Activated T-helper 17 cell treated with anti-CD3 and anti-CD28 coated beads, Interleukin-2, amount 50 U/mL, for 72 hours (primary cell): Measurements from ENCODE around the gene PPP1R12A. TPM values are rescaled to one million over a fixed set of nuclear protein-coding genes. Genes with fewer than 3 reads are reported as not detected.
"Not testable (repeated sequence)": the region's sequence is repeated elsewhere in the genome, so short reads cannot be mapped to it uniquely, and the experiment has no call there.

Experiments
- ATAC-seq: fragments of 150-1000 bp; cut with Tn5 transposase; replicated peaks from 2 replicates; pipeline ENCODE4 v1.10.0; 2021; ENCODE audit warnings: mild to moderate bottlenecking, moderate library complexity
- H3K27ac Mint-ChIP-seq: one replicate; pipeline ENCODE4 v1.8.0; 2022; ENCODE audit warnings: mixed read lengths
- H3K27me3 Mint-ChIP-seq: one replicate; pipeline ENCODE4 v1.8.0; 2022; ENCODE audit warnings: mixed read lengths
- H3K36me3 Mint-ChIP-seq: one replicate; pipeline ENCODE4 v1.8.0; 2022; ENCODE audit warnings: low read depth, mild to moderate bottlenecking, mixed read lengths
- H3K4me1 Mint-ChIP-seq: one replicate; pipeline ENCODE4 v1.8.0; 2022; ENCODE audit warnings: mixed read lengths
- H3K4me3 Mint-ChIP-seq: one replicate; pipeline ENCODE4 v1.8.0; 2022; ENCODE audit warnings: mild to moderate bottlenecking, mixed read lengths
- H3K9me3 Mint-ChIP-seq: one replicate; pipeline ENCODE4 v1.8.0; 2022; ENCODE audit warnings: mixed read lengths
- total RNA-seq, 2 donors: library from RNA; stranded (reverse); gene quantifications; one replicate each; pipeline ENCODE4 v1.2.3, GENCODE V29; 2022

Gene PPP1R12A
- 10 to 100 TPM; 90.7 to 92.5 TPM for total RNA-seq

DNA sequence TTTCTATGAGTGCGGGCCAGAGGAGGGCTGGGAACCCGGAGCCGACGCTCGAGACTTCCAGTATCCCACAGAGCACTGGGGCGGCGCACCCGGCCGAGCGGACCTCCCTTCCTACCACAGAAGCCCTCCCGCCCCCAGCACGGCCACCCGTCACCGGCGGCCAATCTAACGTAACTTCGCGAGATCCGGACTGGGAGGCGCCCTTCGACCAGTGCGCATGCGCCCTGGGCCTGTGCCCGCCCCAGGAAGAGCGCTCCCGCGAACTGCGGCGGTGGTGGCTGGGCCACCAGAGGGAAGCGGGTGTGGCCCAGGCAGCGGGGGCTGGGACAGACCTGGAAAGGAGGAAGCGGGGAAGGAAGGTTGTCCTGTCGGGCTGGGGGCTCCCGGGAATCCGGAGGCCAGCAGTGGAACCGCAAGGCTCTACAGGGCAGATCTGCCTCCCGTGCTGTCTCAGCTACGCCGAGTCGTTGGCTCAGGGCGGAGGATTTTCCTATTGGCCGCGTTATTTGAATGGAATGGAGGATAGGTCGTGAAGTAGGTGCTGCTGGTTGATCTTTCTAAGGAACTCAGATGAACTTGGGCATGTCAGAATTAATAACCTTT lies at the start of gene PPP1R12A:
Gene PPP1R12A (minus strand): TSS at position 77 of the 603 bp plus-strand sequence. CDS start 166 bp downstream, outside the sequence.
- Mint-ChIP-seq H3K9me3 (no peaks in the 10 kb centered on the region), H3K27me3 (no peaks in the 10 kb centered on the region), H3K4me3 (peak within 1 kb of the TSS; percentile 96), H3K27ac (peak within 1 kb of the TSS; percentile 91), H3K4me1 (peaks cover 17% of the 10 kb centered on the region), H3K36me3 (peaks cover 40% of the 10 kb centered on the region)
- ATAC-seq, result peak; percentile 90

GRCh38 chr12:79983986-79984620 lies 49.2 kb upstream of the PPP1R12A start:
- H3K4me1 Mint-ChIP-seq, result no peaks in the 10 kb centered on the region
- H3K27ac Mint-ChIP-seq, result no peak overlapping the region
- H3K27me3 Mint-ChIP-seq, result peaks cover 17% of the 10 kb centered on the region
- ATAC-seq, result no peak
- no peaks in the 10 kb centered on the region for H3K36me3 Mint-ChIP-seq
- no peaks in the 10 kb centered on the region for H3K9me3 Mint-ChIP-seq
- H3K4me3 Mint-ChIP-seq, result no peak overlapping the region

- ATAC-seq, result no peak
- Mint-ChIP-seq H3K27me3 (peaks cover 17% of the 10 kb centered on the region), H3K36me3 (no peaks in the 10 kb centered on the region), H3K4me1 (no peaks in the 10 kb centered on the region), H3K4me3 (no peak overlapping the region), H3K9me3 (no peaks in the 10 kb centered on the region), H3K27ac (no peak overlapping the region)
These were observed 48.6 kb upstream of the PPP1R12A start for GRCh38 chr12:79983492-79983891.

DNA sequence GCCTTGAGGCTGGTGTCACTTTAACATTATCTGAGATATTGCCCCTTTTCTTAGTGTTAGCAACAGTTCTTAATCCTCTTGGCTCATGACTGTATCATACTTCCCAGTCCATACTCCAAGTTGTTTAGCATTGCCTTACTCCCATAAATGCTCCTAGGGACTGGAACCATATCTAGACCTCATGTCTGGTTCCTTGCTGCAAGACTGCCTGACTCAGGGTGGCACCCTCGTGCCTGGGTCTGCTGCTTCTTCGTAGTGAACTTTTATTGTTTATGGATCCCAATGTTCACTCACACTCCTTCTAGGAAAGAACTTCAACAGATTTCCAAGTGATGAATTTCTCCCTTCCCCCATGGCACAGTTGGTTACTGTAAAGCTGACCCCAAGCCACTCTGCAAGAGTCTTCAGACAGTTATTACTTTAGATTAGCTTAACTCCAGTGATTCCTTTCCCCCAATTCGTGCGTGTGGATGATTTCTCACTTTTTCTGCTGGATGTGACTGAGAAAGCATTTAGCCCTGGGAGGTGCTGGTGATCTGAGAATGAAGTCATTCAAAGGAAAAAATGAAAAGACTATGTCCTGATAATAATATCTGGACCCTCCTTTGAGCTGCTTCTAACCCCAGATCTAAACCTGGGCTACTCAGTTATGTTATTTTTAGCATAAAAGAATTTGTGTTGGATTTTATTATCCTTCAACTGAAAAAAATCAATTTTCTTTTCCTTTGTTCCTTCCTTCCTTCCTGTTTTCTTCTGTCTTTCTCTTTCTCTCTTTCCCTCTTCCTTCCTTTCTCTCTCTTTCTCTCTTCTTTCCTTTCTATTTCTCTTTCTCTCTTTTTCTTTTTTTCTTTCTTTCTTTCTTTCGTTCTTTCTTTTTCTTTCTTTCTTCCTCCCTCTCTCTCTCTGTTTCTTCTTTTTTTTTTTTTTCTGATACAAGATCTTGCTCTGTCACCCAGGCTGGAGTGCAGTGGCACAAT lies 47.5 kb upstream of the PPP1R12A start:
- no peak overlapping the region for H3K27ac Mint-ChIP-seq
- H3K4me3 Mint-ChIP-seq, result no peak overlapping the region
- ATAC-seq, result no peak
- H3K9me3 Mint-ChIP-seq, result no peaks in the 10 kb centered on the region
- H3K27me3 Mint-ChIP-seq, result peaks cover 17% of the 10 kb centered on the region
- no peaks in the 10 kb centered on the region for H3K4me1 Mint-ChIP-seq
- no peaks in the 10 kb centered on the region for H3K36me3 Mint-ChIP-seq

- no peaks in the 10 kb centered on the region for H3K36me3 Mint-ChIP-seq
- H3K27ac Mint-ChIP-seq, result no peak overlapping the region
- H3K27me3 Mint-ChIP-seq, result peaks cover 7% of the 10 kb centered on the region
- H3K4me3 Mint-ChIP-seq, result no peak overlapping the region
- no peaks in the 10 kb centered on the region for H3K4me1 Mint-ChIP-seq
- H3K9me3 Mint-ChIP-seq, result no peaks in the 10 kb centered on the region
- ATAC-seq, result no peak
These were observed 43.8 kb upstream of the PPP1R12A start for GRCh38 chr12:79978692-79979091.

DNA sequence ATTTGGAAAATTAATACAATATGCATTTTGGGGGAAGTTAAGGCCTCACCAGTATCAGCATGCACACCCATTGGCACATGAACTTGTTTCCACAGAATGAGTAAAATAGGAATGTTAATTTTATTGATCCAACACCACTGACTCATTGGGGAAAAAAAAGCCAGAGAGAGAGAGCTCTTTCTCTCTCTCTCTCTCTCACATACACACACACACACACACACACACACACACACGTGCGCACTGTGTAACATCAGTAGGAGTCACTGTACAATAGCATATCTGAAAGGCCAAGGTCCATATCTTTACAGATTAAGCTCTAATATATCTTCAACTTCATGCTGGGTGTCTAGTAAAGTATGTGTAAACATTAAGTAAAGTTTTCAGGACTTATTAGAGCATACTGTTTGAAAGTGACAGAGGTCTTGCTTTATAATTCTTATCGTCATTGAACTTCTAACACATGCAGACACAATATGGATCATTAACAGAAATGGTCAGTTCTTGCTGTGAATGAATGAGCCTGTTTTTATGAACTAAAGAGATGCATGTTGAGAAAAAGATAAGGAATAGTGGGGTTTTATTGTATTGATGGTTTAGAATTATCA lies 43.1 kb upstream of the PPP1R12A start:
- not testable (repeated sequence) for H3K4me1 Mint-ChIP-seq, H3K36me3 Mint-ChIP-seq, ATAC-seq, H3K9me3 Mint-ChIP-seq, H3K4me3 Mint-ChIP-seq, H3K27ac Mint-ChIP-seq, H3K27me3 Mint-ChIP-seq

DNA sequence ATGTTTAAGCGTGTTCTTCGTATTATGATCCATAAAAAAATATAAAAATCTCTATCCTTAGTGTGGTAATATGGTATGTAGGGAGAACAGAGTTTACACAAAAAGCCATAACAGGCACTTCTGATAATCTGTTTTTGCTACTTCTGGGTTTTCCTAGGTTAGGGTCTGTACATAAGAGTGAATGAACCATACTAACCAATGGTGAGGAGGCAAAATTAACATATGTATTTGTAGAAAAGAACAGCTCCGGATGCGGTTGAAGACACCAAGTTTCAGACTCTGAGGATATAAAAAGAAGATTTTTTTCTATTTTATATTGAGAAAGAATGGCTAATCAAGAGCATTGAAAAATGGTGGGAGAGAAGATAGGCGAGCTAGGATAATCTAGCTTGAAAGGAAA lies 40.2 kb upstream of the PPP1R12A start:
- H3K27ac Mint-ChIP-seq, result no peak overlapping the region
- H3K36me3 Mint-ChIP-seq, result no peaks in the 10 kb centered on the region
- ATAC-seq, result no peak
- H3K9me3 Mint-ChIP-seq, result no peaks in the 10 kb centered on the region
- peaks cover 3% of the 10 kb centered on the region for H3K27me3 Mint-ChIP-seq
- no peak overlapping the region for H3K4me3 Mint-ChIP-seq
- no peaks in the 10 kb centered on the region for H3K4me1 Mint-ChIP-seq

DNA sequence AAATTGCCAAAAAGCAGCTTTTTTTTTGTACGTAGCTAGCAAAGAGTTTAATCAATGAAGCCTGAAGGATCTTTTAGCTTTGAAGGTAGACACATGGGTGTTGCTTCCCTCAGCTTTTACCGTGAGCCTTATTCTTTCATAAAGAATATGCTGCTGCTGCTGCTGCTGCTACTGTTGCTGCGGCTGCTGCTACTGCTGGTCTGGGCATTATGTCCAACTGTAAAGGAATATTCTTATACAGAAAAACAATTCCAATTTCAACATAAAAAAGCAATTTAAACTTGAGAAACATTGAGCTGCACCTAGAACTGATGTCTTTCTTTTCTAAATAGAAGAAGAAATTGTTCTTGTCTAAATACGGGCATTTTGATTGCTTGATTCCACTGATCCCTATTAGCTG lies 38.9 kb upstream of the PPP1R12A start:
- Mint-ChIP-seq H3K27ac (no peak overlapping the region), H3K4me3 (no peak overlapping the region), H3K36me3 (no peaks in the 10 kb centered on the region), H3K9me3 (no peaks in the 10 kb centered on the region), H3K27me3 (peaks cover 6% of the 10 kb centered on the region), H3K4me1 (no peaks in the 10 kb centered on the region)
- no peak for ATAC-seq

DNA sequence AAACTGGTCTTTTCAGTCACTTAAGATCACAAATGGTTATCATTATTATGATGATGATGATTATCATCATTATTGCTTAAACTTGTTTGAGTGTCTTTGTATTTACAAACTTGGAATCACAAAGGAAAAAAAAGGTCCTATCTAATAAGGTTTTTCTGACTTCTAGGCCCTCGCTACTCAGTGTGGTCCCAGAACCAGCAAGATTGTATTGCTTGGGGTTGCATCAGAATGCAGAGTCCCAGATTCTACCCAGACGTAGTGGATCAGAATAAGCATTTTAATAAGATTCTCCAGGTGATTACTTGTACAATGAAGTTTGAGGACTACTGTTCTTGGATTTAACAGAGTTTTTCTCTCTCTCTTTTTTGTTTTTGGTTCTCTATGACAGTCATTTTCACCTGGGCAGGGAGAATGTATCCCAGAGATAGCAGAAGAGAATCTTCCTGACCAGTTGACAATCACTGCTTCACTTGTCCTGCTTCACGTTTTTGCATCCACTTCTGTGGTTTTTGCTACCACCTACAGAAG lies 29.3 kb upstream of the PPP1R12A start:
- no peak for ATAC-seq
- H3K4me3 Mint-ChIP-seq, result no peak overlapping the region
- H3K27me3 Mint-ChIP-seq, result peaks cover 31% of the 10 kb centered on the region
- H3K36me3 Mint-ChIP-seq, result no peaks in the 10 kb centered on the region
- no peak overlapping the region for H3K27ac Mint-ChIP-seq
- no peaks in the 10 kb centered on the region for H3K4me1 Mint-ChIP-seq
- H3K9me3 Mint-ChIP-seq, result peaks cover 4% of the 10 kb centered on the region

GRCh38 chr12:79961411-79961810 lies 26.5 kb upstream of the PPP1R12A start:
- H3K9me3 Mint-ChIP-seq, result peaks cover 4% of the 10 kb centered on the region
- no peaks in the 10 kb centered on the region for H3K4me1 Mint-ChIP-seq
- peaks cover 29% of the 10 kb centered on the region for H3K27me3 Mint-ChIP-seq
- no peak for ATAC-seq
- H3K36me3 Mint-ChIP-seq, result no peaks in the 10 kb centered on the region
- no peak overlapping the region for H3K27ac Mint-ChIP-seq
- no peak overlapping the region for H3K4me3 Mint-ChIP-seq

DNA sequence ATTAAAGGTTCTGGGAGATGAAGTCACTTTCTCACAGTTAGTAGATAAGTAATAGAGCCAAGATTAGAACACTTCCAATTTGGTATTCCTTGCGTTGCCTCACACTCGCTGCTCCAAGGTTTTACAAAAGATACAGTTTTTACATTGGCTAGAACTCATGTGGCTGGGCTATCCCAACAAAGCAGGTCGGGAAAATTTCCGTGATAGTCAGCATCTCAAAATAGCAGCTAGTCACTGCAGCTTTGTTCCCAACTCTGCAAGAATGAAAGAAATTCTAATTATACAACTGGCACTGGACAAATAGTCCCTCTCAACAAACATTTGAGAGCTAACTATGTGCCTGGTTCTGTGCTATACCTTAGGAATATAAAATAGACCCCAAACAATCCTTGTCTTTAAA lies 24.6 kb upstream of the PPP1R12A start:
- H3K9me3 Mint-ChIP-seq, result peaks cover 12% of the 10 kb centered on the region
- H3K27ac Mint-ChIP-seq, result no peak overlapping the region
- H3K36me3 Mint-ChIP-seq, result no peaks in the 10 kb centered on the region
- ATAC-seq, result no peak
- peaks cover 32% of the 10 kb centered on the region for H3K27me3 Mint-ChIP-seq
- no peaks in the 10 kb centered on the region for H3K4me1 Mint-ChIP-seq
- H3K4me3 Mint-ChIP-seq, result no peak overlapping the region

DNA sequence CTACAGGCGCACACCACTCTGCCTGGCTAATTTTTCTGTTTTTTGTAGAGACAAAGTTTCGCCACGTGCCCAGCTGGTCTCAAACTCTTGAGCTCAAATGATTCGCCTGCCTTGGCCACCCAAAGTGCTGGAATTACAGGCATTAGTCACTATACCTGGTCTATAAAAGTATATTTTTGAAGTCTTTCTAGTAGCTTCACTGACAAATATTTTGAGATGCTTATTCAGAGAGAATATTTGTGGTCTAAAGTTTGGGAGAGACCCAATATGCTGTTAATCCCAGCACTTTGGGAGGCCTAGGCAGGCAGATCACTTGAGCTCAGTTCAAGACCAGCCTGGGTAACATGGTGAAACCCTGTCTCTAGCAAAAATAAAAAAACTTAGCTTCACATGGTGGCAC lies 22.0 kb upstream of the PPP1R12A start:
- no peak for ATAC-seq
- H3K4me1 Mint-ChIP-seq, result no peaks in the 10 kb centered on the region
- H3K9me3 Mint-ChIP-seq, result peaks cover 9% of the 10 kb centered on the region
- peaks cover 18% of the 10 kb centered on the region for H3K27me3 Mint-ChIP-seq
- H3K36me3 Mint-ChIP-seq, result no peaks in the 10 kb centered on the region
- H3K4me3 Mint-ChIP-seq, result no peak overlapping the region
- no peak overlapping the region for H3K27ac Mint-ChIP-seq

DNA sequence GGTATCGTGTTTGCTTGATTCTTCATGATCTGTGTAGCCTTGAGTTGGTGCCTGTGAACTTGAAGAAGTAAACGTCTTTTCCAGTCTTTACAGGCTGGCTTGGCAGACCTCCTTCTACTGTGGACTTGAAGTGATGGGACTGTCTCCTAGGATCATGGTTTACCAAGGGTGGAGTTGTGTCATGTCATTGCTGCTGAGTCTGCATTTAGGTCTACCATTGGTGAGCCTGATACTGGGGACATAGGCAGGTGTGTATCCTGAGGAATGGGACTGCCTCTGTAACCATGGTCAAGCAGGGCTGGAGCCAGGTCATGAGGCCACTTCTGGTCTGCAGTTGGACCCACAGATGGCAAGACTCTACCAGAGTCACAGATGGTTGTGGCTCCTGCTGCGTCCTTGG lies 20.7 kb upstream of the PPP1R12A start:
- H3K36me3 Mint-ChIP-seq, result no peaks in the 10 kb centered on the region
- no peak overlapping the region for H3K27ac Mint-ChIP-seq
- peaks cover 9% of the 10 kb centered on the region for H3K9me3 Mint-ChIP-seq
- no peak overlapping the region for H3K4me3 Mint-ChIP-seq
- H3K27me3 Mint-ChIP-seq, result peaks cover 14% of the 10 kb centered on the region
- ATAC-seq, result no peak
- no peaks in the 10 kb centered on the region for H3K4me1 Mint-ChIP-seq

DNA sequence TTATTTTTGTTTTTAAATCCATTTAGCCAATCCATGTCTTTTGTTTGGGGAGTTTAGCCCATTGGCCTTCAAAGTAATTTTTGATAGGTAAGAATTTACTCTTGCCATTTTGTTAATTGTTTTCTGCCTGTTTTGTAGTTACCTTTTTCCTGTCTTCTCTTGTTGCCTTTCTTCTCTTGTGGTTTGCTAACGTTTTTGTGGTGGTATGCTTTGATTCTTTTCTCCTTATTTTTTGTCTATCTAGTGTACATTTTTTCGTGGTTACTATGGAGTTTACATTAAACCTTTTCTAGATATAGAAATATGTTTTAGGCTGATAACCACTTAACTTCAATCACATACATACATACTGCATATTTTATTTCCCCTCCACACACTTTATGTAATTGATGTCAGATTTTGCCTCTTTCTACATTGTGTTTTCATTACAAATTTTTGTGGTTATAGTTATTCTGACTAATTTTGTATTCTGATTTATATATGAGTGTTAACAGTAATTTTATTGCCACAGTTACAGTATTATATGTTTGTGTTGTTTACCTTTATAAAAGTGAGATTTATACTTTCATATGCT lies 19.2 kb upstream of the PPP1R12A start:
- H3K4me1 Mint-ChIP-seq, result no peaks in the 10 kb centered on the region
- no peak for ATAC-seq
- H3K27ac Mint-ChIP-seq, result no peak overlapping the region
- H3K4me3 Mint-ChIP-seq, result no peak overlapping the region
- H3K27me3 Mint-ChIP-seq, result peaks cover 8% of the 10 kb centered on the region
- H3K9me3 Mint-ChIP-seq, result peaks cover 9% of the 10 kb centered on the region
- no peaks in the 10 kb centered on the region for H3K36me3 Mint-ChIP-seq
